T-helper 2 cell treated with Interferon-gamma antibody and Interleukin-4, amounts not matched to agents 5 μg/mL and 100 μg/mL, for 36 hours (primary cell): Measurements from ENCODE around the gene PDE11A.

ENCODE experiments used
- DNase-seq: peaks from one replicate; pipeline ENCODE4 v3.0.0; 2021; ENCODE audit warnings: low spot score
- H3K27ac Mint-ChIP-seq: one replicate; pipeline ENCODE4 v1.8.0; 2021; ENCODE audit warnings: mild to moderate bottlenecking, mixed read lengths
- H3K27me3 Mint-ChIP-seq: one replicate; pipeline ENCODE4 v1.8.0; 2021; ENCODE audit warnings: low read depth, mixed read lengths
- H3K36me3 Mint-ChIP-seq: one replicate; pipeline ENCODE4 v1.8.0; 2021; ENCODE audit warnings: low read depth, mixed read lengths
- H3K4me1 Mint-ChIP-seq: one replicate; pipeline ENCODE4 v1.8.0; 2021; ENCODE audit warnings: low read depth, mixed read lengths
- H3K4me3 Mint-ChIP-seq: one replicate; pipeline ENCODE4 v1.8.0; 2022; ENCODE audit warnings: mild to moderate bottlenecking, moderate library complexity, mixed read lengths
- H3K9me3 Mint-ChIP-seq: one replicate; pipeline ENCODE4 v1.8.0; 2021; ENCODE audit warnings: mixed read lengths

The PDE11A gene

DNA sequence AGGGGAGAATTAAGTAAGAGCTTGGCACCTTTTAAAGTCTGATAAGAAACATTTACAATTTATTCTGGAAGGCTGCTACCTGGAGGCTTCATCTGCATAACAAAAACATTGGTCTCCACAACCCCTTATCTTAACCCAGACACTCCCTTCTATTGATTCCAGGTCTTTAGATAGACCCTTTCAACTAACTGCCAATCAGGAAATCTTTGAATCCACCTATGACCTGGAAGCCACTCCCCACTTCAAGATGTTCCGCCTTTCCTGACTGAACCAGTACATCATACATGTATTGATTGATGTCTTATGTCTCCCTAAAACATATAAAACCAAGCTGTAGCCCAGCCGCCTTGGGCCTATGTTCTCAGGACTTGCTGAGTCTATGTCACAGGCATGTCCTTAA lies 390.6 kb downstream of the PDE11A start:
- H3K27me3 Mint-ChIP-seq = peaks cover 5% of the 10 kb centered on the region
- H3K36me3 Mint-ChIP-seq = no peaks in the 10 kb centered on the region
- no peaks in the 10 kb centered on the region for H3K4me1 Mint-ChIP-seq
- H3K27ac Mint-ChIP-seq = no peak overlapping the region
- no peak for DNase-seq
- no peaks in the 10 kb centered on the region for H3K9me3 Mint-ChIP-seq
- H3K4me3 Mint-ChIP-seq = no peak overlapping the region

DNA sequence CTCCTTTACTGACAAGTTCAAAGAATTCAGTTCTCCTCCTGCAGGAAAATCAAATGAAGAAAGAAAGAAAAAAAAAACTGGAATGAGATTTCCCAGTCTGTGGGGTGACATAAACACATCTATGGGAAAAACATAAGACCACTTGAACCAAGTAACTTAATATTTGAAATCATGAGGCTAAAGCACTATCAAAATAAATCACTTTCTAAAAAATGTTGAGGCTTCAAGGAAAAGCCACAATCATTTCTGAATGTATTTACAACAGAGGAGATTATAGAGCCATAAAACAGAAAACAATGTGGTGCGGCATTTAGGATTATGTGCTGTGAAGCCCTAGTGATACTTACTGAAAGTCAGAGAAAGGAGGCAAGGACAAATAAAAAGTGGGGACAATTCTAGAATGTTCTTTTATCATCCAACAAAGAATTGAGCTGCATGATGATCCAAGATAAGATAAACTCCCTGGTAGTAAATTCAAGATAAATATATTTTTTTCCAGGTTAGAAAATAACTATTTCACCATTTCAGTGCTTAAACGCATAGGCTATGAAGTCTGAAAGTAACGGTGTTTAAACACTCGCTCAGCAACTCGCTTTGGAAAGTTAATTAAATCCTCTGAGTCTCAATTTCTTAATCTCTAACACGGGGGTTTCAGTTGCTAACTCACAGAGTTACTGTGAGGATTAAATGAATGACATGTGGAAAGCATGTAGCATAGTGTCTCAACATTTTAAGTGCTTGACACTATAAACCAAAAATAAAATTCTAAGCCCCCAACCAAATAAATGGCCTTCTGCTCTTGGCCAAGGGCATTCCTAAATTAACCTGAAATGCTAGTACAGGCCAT lies 391.5 kb downstream of the PDE11A start:
- Mint-ChIP-seq H3K4me3 (no peak overlapping the region), H3K4me1 (no peaks in the 10 kb centered on the region), H3K27me3 (peaks cover 10% of the 10 kb centered on the region), H3K36me3 (no peaks in the 10 kb centered on the region), H3K27ac (no peak overlapping the region), H3K9me3 (no peaks in the 10 kb centered on the region)
- no peak for DNase-seq

DNA sequence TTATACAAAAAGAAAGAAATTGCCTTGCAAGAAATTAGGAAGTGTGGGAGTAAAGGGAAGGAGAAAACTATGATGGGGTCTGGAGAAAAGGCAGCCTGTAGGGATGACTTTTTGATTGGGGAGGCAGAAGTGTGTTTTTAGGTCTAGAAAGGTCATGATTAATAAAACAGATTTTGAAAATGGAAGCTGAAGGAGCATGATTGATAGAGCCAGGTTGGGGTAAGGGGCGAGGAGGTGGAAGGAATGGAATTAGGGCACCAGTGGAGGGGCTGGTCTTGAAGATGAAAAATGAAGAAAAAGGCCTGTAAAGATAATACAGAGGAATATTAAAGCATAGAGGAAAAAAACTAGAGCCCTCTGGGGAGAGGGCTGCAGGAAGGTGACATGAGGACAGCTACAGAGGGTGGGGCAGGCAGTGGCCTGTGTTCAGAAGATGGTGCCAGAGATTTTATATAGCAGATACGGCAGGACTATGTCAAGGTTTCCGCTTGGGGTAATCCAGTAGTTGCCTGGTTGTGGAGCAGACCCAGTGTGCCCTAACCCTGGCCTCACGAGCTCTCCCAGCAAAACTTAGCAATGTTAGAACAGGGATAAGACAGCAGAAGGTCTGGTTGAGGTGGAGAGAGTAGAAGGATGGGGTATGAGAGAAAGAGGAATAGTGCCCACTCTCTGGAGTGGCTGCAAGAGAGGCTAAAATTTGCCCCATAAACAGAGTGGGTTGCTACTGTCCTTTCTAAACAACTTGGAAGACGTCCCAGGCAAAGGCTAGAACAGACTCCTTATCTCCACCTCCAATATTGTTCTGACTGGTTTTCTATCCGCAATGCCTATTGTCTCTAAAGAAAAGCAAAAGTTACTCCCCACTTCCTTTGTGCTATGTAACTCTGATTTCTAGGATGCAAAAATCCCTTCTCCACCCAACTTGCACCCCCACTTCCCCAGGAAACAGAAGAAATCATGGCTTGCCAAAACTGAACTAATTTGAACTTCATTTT lies 392.7 kb downstream of the PDE11A start:
- Mint-ChIP-seq H3K4me1 (no peaks in the 10 kb centered on the region), H3K36me3 (no peaks in the 10 kb centered on the region), H3K4me3 (no peak overlapping the region), H3K27ac (no peak overlapping the region), H3K27me3 (peaks cover 19% of the 10 kb centered on the region), H3K9me3 (no peaks in the 10 kb centered on the region)
- no peak for DNase-seq

DNA sequence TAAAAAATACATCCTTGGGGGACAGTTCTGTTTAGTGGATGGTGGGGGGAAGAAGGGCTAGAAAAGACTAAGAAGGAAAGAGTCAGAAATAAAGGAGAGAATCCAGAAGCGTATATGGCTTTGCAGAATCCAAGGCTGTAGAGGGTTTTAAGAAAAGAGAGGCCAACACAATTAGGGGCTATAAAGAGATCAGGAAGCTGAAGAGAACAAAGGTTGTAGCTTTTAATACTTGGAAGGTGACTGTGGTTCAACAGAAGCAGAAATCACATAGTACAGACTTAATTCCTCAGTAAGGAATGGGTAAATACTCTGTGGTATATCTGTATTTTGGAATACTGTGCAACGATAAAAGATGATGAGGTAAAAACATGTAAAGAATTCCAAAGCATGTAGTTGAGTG lies 393.6 kb downstream of the PDE11A start:
- Mint-ChIP-seq H3K4me3 (no peak overlapping the region), H3K4me1 (no peaks in the 10 kb centered on the region), H3K9me3 (no peaks in the 10 kb centered on the region), H3K27me3 (peaks cover 19% of the 10 kb centered on the region), H3K36me3 (no peaks in the 10 kb centered on the region), H3K27ac (no peak overlapping the region)
- no peak for DNase-seq

DNA sequence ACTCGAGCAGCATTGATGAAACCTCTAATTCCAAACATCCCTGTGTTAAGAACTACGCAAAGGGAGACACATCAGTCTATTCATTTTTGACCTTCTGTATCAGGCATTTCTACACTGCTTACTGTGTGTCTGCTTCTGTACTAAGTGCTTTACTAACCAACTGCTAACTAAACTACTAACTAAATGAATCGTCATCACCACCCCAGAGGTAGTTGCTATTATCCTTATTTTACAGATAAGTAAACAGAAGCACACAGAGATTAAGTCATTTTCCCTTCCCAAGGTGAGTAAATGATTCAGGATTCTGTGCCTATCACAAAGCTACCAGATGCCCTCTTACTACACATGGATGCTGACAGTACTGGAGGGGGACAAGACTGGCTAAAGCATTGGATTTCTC lies 395.9 kb downstream of the PDE11A start:
- Mint-ChIP-seq H3K4me1 (no peaks in the 10 kb centered on the region), H3K27ac (no peak overlapping the region), H3K36me3 (no peaks in the 10 kb centered on the region), H3K9me3 (no peaks in the 10 kb centered on the region), H3K4me3 (no peak overlapping the region), H3K27me3 (peaks cover 19% of the 10 kb centered on the region)
- DNase-seq = no peak

DNA sequence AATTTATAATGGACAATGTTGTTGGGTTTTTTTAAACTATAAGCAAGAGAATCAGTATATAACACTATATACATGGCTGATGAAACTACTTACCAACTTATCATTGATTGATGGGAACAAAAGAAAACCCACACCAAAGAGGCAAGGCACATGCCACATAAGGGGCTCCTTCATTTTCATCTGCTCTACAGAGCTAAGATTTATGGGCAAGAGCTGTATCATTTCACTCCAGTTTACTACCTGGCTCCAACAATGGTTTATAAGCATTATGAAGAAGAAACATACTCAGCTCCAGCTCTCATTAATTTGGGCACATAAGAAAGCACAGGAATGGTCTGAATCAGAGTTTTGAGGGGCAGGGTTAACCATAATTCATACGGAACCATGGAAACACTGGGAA lies 396.8 kb downstream of the PDE11A start:
- H3K9me3 Mint-ChIP-seq = no peaks in the 10 kb centered on the region
- no peak for DNase-seq
- no peak overlapping the region for H3K27ac Mint-ChIP-seq
- no peak overlapping the region for H3K4me3 Mint-ChIP-seq
- peaks cover 5% of the 10 kb centered on the region for H3K4me1 Mint-ChIP-seq
- peaks cover 19% of the 10 kb centered on the region for H3K27me3 Mint-ChIP-seq
- H3K36me3 Mint-ChIP-seq = no peaks in the 10 kb centered on the region

DNA sequence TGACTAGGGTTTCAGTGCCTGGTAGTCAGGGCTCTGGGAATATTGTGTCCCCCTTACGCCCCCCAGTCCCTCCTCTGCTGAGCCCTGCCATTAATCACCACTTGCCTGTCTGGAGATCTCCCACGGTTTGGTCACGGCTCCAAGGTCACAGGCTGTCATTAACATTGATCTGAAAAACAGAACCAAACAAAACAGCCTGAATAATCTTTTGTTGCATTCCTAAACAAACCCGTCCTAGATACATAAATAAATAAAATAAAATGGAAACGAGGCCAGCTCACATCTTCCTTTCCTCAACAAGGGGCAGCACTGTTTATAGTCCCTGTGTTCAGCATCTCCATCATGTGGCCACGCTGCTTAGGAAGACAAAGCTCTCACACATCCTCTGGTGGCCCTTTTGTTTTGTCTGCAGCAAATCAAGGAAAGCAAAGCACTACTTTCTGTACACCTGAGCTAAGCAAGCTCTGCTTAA lies 397.2 kb downstream of the PDE11A start:
- Mint-ChIP-seq H3K36me3 (no peaks in the 10 kb centered on the region), H3K27ac (no peak overlapping the region), H3K9me3 (no peaks in the 10 kb centered on the region), H3K27me3 (peaks cover 19% of the 10 kb centered on the region), H3K4me1 (peaks cover 8% of the 10 kb centered on the region), H3K4me3 (no peak overlapping the region)
- DNase-seq = no peak

DNA sequence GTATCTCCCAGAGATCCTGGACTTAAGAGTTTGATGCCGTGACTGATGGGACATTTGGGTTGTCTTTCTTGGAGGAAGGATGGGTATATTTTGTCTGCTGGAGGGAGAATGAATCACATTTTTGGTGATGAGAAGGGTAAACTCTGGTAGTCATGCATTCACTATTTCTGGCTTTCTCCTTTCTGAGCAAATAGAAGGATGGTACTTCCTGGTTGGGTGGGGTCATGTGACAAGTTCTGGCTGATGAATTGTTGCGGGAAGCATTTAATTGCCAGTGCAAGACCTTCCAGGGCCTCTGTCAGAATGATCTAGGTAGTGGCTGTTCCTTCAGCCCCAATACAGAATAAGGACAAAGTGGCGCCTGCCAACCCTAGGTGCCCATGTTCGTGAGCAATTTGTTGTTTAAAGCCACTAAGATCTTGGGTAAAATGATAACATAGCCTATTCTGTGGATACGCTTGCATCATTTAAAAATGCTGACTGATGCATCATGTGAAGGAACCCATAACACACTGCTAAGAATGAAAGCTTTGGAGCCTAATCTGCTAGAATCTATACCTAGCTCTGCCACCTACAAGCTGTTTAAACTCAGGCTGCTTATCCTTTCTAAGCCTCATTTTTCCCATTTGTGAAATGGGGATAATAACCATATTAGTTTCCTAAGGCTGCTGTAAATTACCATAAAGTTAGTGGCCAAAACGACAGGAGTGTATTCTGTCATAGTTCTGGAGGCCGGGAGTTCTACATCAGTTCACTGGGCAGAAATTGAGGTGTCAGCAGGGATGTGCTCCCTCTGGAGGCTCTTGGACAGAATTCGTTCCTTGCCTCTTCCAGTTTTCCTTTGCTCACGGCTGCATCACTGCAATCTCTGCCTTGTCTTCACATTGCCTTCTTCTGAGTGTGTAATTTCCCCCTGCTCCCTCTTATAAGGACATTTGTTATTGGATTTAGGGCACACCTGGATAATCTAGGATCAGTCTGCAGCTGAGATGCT lies 398.7 kb downstream of the PDE11A start:
- Mint-ChIP-seq H3K27ac (no peak overlapping the region), H3K9me3 (no peaks in the 10 kb centered on the region), H3K4me3 (no peak overlapping the region), H3K4me1 (peaks cover 8% of the 10 kb centered on the region), H3K36me3 (no peaks in the 10 kb centered on the region), H3K27me3 (peaks cover 19% of the 10 kb centered on the region)
- no peak for DNase-seq

DNA sequence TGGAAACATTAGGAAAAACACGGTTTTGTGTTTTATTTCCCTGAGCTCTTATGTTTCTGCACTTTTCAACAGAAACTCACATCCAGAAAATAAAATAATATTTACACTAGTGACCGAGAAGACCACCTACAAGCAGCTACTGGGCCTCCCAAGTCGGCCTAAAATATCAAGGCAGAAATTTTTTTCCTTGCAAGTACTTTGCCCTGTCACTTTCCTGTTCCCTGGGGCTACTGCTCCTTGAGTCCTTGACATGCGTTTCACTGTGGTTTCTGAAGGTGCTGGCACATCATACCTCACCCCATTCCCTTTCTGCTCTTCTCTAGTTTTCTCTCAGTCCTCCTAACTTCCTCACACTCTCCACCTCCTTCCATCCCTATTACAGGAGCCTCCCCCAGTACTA lies 400.9 kb downstream of the PDE11A start:
- Mint-ChIP-seq H3K36me3 (no peaks in the 10 kb centered on the region), H3K27me3 (peaks cover 18% of the 10 kb centered on the region), H3K27ac (no peak overlapping the region), H3K4me1 (peaks cover 9% of the 10 kb centered on the region), H3K4me3 (no peak overlapping the region), H3K9me3 (no peaks in the 10 kb centered on the region)
- no peak for DNase-seq

DNA sequence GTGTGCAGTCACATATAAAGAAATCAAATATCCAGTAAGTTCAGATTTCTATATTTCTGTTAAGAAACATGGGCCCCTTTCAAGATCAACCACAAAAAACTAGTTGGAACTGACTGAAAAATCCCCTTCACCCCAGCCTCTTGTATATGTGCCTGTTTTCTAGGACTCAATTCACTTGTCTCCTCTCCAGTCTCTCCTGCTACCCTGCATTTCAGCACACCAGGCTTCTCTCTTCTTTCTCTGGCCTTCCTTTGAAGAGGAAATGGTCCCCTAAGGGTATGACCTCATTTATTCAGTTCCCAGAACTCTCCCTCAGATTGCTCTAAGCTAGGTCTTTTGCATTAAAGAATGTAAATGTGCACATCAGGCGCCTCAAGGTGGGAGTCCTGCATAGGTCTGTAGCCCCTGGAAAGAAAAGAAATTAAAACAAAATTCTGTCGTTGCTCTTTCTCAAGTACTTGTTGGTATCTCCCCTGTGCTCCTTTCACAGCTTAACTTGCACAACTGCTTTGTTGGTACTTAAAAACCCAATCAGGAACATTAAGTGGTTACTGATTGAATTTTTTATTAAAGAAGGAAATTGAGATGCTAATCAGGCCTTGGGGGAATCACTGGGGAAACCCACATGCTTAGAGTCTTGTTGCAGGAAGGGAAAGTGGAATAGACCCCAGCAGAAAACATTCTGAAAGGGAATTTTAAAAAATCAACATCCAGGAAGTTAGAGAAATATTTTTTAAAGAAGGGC lies 401.6 kb downstream of the PDE11A start:
- H3K27ac Mint-ChIP-seq = no peak overlapping the region
- H3K36me3 Mint-ChIP-seq = no peaks in the 10 kb centered on the region
- H3K4me1 Mint-ChIP-seq = peaks cover 14% of the 10 kb centered on the region
- H3K9me3 Mint-ChIP-seq = no peaks in the 10 kb centered on the region
- H3K27me3 Mint-ChIP-seq = peaks cover 13% of the 10 kb centered on the region
- no peak for DNase-seq
- H3K4me3 Mint-ChIP-seq = no peak overlapping the region

DNA sequence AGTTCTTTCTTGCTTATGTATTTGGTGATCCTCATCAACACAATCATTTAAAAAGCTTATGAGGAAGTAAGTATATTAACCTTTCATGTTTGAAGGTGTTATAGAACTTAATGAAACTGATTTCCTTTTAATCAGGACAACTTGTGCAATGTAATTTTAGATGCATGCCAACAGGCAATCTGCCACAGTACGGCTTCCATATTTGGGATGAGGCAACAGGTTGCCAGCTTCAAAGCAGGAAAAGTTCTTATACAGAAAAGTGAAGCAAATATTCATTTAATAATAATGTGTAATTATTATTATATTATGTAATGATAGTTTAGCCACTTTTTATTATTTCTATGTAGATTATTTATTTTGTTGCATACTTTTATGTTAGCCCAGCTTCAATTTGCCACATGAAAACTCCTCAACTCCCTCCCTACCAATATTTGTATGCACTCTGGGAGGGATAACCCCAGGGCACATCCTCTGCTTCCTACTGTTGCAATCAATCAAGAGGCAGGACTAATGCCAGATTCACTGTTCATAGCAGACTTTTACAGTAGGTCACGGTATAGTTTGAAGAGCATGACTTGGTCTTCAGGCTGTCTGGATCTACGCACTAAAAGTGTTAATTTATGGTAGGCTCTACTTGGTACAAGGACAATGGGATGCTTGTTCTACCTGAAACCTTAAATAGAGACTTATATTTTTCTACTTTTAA lies 402.8 kb downstream of the PDE11A start:
- DNase-seq = no peak
- H3K27me3 Mint-ChIP-seq = peaks cover 6% of the 10 kb centered on the region
- no peaks in the 10 kb centered on the region for H3K9me3 Mint-ChIP-seq
- peaks cover 15% of the 10 kb centered on the region for H3K4me1 Mint-ChIP-seq
- H3K27ac Mint-ChIP-seq = no peak overlapping the region
- H3K4me3 Mint-ChIP-seq = no peak overlapping the region
- H3K36me3 Mint-ChIP-seq = no peaks in the 10 kb centered on the region

DNA sequence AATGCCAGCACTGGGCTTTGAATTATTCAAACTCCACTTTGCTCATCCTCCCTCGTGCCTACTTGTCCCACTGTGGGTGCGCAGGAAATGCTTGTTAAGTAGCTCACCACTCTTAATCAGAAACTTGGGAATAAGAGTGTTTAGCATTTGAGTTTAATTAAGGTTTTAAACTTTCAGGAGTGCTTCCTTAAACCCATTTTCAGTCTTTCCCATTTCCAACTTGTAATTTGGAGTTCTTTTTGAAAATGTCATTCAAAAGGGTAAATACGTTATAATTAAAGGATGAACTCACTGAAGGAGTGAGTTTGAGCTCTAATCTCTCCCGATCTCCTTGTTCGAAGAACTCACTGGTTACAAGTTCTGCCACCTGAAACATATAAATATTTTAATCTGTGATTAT lies 403.4 kb downstream of the PDE11A start:
- no peak for DNase-seq
- Mint-ChIP-seq H3K27ac (no peak overlapping the region), H3K9me3 (no peaks in the 10 kb centered on the region), H3K4me3 (no peak overlapping the region), H3K4me1 (peaks cover 15% of the 10 kb centered on the region), H3K36me3 (no peaks in the 10 kb centered on the region), H3K27me3 (peaks cover 6% of the 10 kb centered on the region)
